ENCODE measurements around the gene AK5. TPM values are rescaled to one million over a fixed set of nuclear protein-coding genes. Genes with fewer than 3 reads are reported as not detected.

Gene AK5
- total RNA-seq, 1 donor, result 25.3 TPM

GRCh38 chr1:77539519-77540142, 257.8 kb downstream of the AK5 start:
- peak; percentile 72 for DNase-seq (ENCODE audit: insufficient read length, low spot score, missing footprints)
- H2AFZ ChIP-seq (ENCODE audit: low read length), result no peak overlapping the region

GRCh38 chr1:77540501-77541161, 258.8 kb downstream of the AK5 start:
- Histone ChIP-seq H3K27ac (ENCODE audit: low read depth, low read length) (peak overlapping the region; percentile 98), H2AFZ (ENCODE audit: low read length) (peak overlapping the region; percentile 49), H3K4me2 (ENCODE audit: insufficient read depth, low read length) (peak overlapping the region; percentile 72), H3K79me2 (ENCODE audit: insufficient read depth, low read length) (no peaks in the 10 kb centered on the region), H3K9me3 (ENCODE audit: low read depth, low read length) (no peaks in the 10 kb centered on the region), H3K36me3 (ENCODE audit: insufficient read depth, low read length) (no peaks in the 10 kb centered on the region), H3K4me3 (ENCODE audit: insufficient read depth, low read length) (no peak overlapping the region), H3K27me3 (ENCODE audit: insufficient read depth, low read length) (no peaks in the 10 kb centered on the region), H4K20me1 (ENCODE audit: insufficient read depth, low read length) (no peaks in the 10 kb centered on the region), H3K4me1 (ENCODE audit: insufficient read depth, low read length) (peaks cover 71% of the 10 kb centered on the region)
- TF ChIP-seq CTCF (IDR thresholded peaks at IDR 0.05; ENCODE audit: extremely low read depth, low read depth, low read length), result no peak
- DNase-seq (ENCODE audit: insufficient read length, low spot score, missing footprints), result peak; percentile 37

More at GRCh38 chr1:77539519-77540142, 257.8 kb downstream of the AK5 start:
- Histone ChIP-seq H3K27ac (ENCODE audit: low read depth, low read length) (peak overlapping the region; percentile 98), H3K9me3 (ENCODE audit: low read depth, low read length) (no peaks in the 10 kb centered on the region), H3K79me2 (ENCODE audit: insufficient read depth, low read length) (no peaks in the 10 kb centered on the region), H3K4me2 (ENCODE audit: insufficient read depth, low read length) (peak overlapping the region; percentile 72), H4K20me1 (ENCODE audit: insufficient read depth, low read length) (no peaks in the 10 kb centered on the region), H3K27me3 (ENCODE audit: insufficient read depth, low read length) (no peaks in the 10 kb centered on the region), H3K4me3 (ENCODE audit: insufficient read depth, low read length) (peak overlapping the region; percentile 31), H3K4me1 (ENCODE audit: insufficient read depth, low read length) (peaks cover 69% of the 10 kb centered on the region), H3K36me3 (ENCODE audit: insufficient read depth, low read length) (no peaks in the 10 kb centered on the region)
- no peak for TF ChIP-seq CTCF (IDR thresholded peaks at IDR 0.05; ENCODE audit: extremely low read depth, low read depth, low read length)

- TF ChIP-seq CTCF (IDR thresholded peaks at IDR 0.05; ENCODE audit: extremely low read depth, low read depth, low read length), result no peak
- H3K4me1 ChIP-seq (ENCODE audit: insufficient read depth, low read length), result peaks cover 75% of the 10 kb centered on the region
- no peaks in the 10 kb centered on the region for H4K20me1 ChIP-seq (ENCODE audit: insufficient read depth, low read length)
- H3K79me2 ChIP-seq (ENCODE audit: insufficient read depth, low read length), result no peaks in the 10 kb centered on the region
- H3K4me2 ChIP-seq (ENCODE audit: insufficient read depth, low read length), result no peak overlapping the region
- H3K27ac ChIP-seq (ENCODE audit: low read depth, low read length), result peak overlapping the region; percentile 98
- H3K27me3 ChIP-seq (ENCODE audit: insufficient read depth, low read length), result no peaks in the 10 kb centered on the region
- no peak overlapping the region for H3K4me3 ChIP-seq (ENCODE audit: insufficient read depth, low read length)
- H2AFZ ChIP-seq (ENCODE audit: low read length), result no peak overlapping the region
- no peak for DNase-seq (ENCODE audit: insufficient read length, low spot score, missing footprints)
- no peaks in the 10 kb centered on the region for H3K36me3 ChIP-seq (ENCODE audit: insufficient read depth, low read length)
- H3K9me3 ChIP-seq (ENCODE audit: low read depth, low read length), result no peaks in the 10 kb centered on the region
Measured at GRCh38 chr1:77541162-77541545, 259.3 kb downstream of the AK5 start.

GRCh38 chr1:77542813-77543420, 261.1 kb downstream of the AK5 start:
- TF ChIP-seq CTCF (IDR thresholded peaks at IDR 0.05; ENCODE audit: extremely low read depth, low read depth, low read length), result no peak
- H3K4me3 ChIP-seq (ENCODE audit: insufficient read depth, low read length), result no peak overlapping the region
- H3K4me1 ChIP-seq (ENCODE audit: insufficient read depth, low read length), result peaks cover 64% of the 10 kb centered on the region
- no peak overlapping the region for H3K4me2 ChIP-seq (ENCODE audit: insufficient read depth, low read length)
- DNase-seq (ENCODE audit: insufficient read length, low spot score, missing footprints), result peak; percentile 73
- H3K27me3 ChIP-seq (ENCODE audit: insufficient read depth, low read length), result no peaks in the 10 kb centered on the region
- H3K79me2 ChIP-seq (ENCODE audit: insufficient read depth, low read length), result no peaks in the 10 kb centered on the region
- H3K27ac ChIP-seq (ENCODE audit: low read depth, low read length), result peak overlapping the region; percentile 47
- peak overlapping the region; percentile 2 for H2AFZ ChIP-seq (ENCODE audit: low read length)
- H3K36me3 ChIP-seq (ENCODE audit: insufficient read depth, low read length), result no peaks in the 10 kb centered on the region
- no peaks in the 10 kb centered on the region for H3K9me3 ChIP-seq (ENCODE audit: low read depth, low read length)
- no peaks in the 10 kb centered on the region for H4K20me1 ChIP-seq (ENCODE audit: insufficient read depth, low read length)

All from osteoblast (primary cell).